Activated CD4-positive, alpha-beta T cell treated with anti-CD3 and anti-CD28 coated beads, Interleukin-2, amount 10 ng/mL, durations not matched to agents 24 days and 14 days (primary cell): ENCODE results near the gene MYO5C. TPM values are rescaled to one million over a fixed set of nuclear protein-coding genes. Genes with fewer than 3 reads are reported as not detected.
A peak's percentile ranks its signal among the peaks of the same experiment; 100 is the strongest.

ENCODE experiments used
- DNase-seq: peaks from one replicate; pipeline ENCODE4 v3.0.0; 2022
- H3K27ac Mint-ChIP-seq: one replicate; pipeline ENCODE4 v1.8.0; 2022; ENCODE audit warnings: mild to moderate bottlenecking, mixed read lengths
- H3K27me3 Mint-ChIP-seq: one replicate; pipeline ENCODE4 v1.8.0; 2022; ENCODE audit warnings: mixed read lengths
- H3K36me3 Mint-ChIP-seq: one replicate; pipeline ENCODE4 v1.8.0; 2022; ENCODE audit warnings: low read depth, mild to moderate bottlenecking, mixed read lengths
- H3K4me1 Mint-ChIP-seq: one replicate; pipeline ENCODE4 v1.8.0; 2021; ENCODE audit warnings: mixed read lengths
- H3K4me3 Mint-ChIP-seq: one replicate; pipeline ENCODE4 v1.8.0; 2022; ENCODE audit warnings: mild to moderate bottlenecking, moderate library complexity, mixed read lengths
- H3K9me3 Mint-ChIP-seq: one replicate; pipeline ENCODE4 v1.8.0; 2021; ENCODE audit warnings: mixed read lengths
- intact Hi-C: fragments of 100-400 bp; cut with micrococcal nuclease; formaldehyde crosslinking; loops from one replicate; pipeline ENCODE4 v1.15.1; 2023
- total RNA-seq: library from RNA; stranded (reverse); gene quantifications from 2 replicates; pipeline ENCODE4 v1.2.3, GENCODE V29; 2022

MYO5C gene, protein sequence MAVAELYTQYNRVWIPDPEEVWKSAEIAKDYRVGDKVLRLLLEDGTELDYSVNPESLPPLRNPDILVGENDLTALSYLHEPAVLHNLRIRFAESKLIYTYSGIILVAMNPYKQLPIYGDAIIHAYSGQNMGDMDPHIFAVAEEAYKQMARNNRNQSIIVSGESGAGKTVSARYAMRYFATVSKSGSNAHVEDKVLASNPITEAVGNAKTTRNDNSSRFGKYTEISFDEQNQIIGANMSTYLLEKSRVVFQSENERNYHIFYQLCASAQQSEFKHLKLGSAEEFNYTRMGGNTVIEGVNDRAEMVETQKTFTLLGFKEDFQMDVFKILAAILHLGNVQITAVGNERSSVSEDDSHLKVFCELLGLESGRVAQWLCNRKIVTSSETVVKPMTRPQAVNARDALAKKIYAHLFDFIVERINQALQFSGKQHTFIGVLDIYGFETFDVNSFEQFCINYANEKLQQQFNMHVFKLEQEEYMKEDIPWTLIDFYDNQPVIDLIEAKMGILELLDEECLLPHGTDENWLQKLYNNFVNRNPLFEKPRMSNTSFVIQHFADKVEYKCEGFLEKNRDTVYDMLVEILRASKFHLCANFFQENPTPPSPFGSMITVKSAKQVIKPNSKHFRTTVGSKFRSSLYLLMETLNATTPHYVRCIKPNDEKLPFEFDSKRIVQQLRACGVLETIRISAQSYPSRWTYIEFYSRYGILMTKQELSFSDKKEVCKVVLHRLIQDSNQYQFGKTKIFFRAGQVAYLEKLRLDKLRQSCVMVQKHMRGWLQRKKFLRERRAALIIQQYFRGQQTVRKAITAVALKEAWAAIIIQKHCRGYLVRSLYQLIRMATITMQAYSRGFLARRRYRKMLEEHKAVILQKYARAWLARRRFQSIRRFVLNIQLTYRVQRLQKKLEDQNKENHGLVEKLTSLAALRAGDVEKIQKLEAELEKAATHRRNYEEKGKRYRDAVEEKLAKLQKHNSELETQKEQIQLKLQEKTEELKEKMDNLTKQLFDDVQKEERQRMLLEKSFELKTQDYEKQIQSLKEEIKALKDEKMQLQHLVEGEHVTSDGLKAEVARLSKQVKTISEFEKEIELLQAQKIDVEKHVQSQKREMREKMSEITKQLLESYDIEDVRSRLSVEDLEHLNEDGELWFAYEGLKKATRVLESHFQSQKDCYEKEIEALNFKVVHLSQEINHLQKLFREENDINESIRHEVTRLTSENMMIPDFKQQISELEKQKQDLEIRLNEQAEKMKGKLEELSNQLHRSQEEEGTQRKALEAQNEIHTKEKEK (N-terminal part only)
- 0.24 and 0.30 TPM in 2 replicates for total RNA-seq

GRCh38 chr15:52295421-52296001, at the start of gene MYO5C:
Gene MYO5C, minus strand, starts transcription at chr15:52295804. Its CDS starts 168 bp downstream, at chr15:52295636.
- peak; percentile 61 for DNase-seq
- Mint-ChIP-seq H3K4me3 (peak within 1 kb of the TSS; percentile 43), H3K9me3 (no peaks in the 10 kb centered on the region), H3K27ac (no peak within 1 kb of the TSS), H3K27me3 (peaks cover 56% of the 10 kb centered on the region), H3K36me3 (no peaks in the 10 kb centered on the region), H3K4me1 (peaks cover 14% of the 10 kb centered on the region)
- intact Hi-C loops, result no loop called here

GRCh38 chr15:52344592-52344991, 49.0 kb upstream of the MYO5C start:
- peaks cover 8% of the 10 kb centered on the region for H3K4me1 Mint-ChIP-seq
- H3K27me3 Mint-ChIP-seq, result no peaks in the 10 kb centered on the region
- no peaks in the 10 kb centered on the region for H3K9me3 Mint-ChIP-seq
- no peak overlapping the region for H3K4me3 Mint-ChIP-seq
- DNase-seq, result no peak
- intact Hi-C loops, result no loop called here
- peaks cover 22% of the 10 kb centered on the region for H3K36me3 Mint-ChIP-seq
- H3K27ac Mint-ChIP-seq, result no peak overlapping the region

- H3K4me1 Mint-ChIP-seq, result peaks cover 8% of the 10 kb centered on the region
- H3K9me3 Mint-ChIP-seq, result no peaks in the 10 kb centered on the region
- no peaks in the 10 kb centered on the region for H3K27me3 Mint-ChIP-seq
- no peak overlapping the region for H3K4me3 Mint-ChIP-seq
- intact Hi-C loops, result no loop called here
- DNase-seq, result no peak
- no peak overlapping the region for H3K27ac Mint-ChIP-seq
- peaks cover 24% of the 10 kb centered on the region for H3K36me3 Mint-ChIP-seq
Measured at GRCh38 chr15:52343831-52344230, 48.2 kb upstream of the MYO5C start.

GRCh38 chr15:52340093-52340492, 44.5 kb upstream of the MYO5C start:
- intact Hi-C loops, result no loop called here
- Mint-ChIP-seq H3K9me3 (no peaks in the 10 kb centered on the region), H3K36me3 (peaks cover 19% of the 10 kb centered on the region), H3K27me3 (no peaks in the 10 kb centered on the region), H3K4me1 (peaks cover 18% of the 10 kb centered on the region), H3K4me3 (no peak overlapping the region), H3K27ac (no peak overlapping the region)
- no peak for DNase-seq

- Mint-ChIP-seq H3K4me3 (no peak overlapping the region), H3K27ac (no peak overlapping the region), H3K9me3 (no peaks in the 10 kb centered on the region), H3K36me3 (peaks cover 20% of the 10 kb centered on the region), H3K27me3 (no peaks in the 10 kb centered on the region), H3K4me1 (peaks cover 14% of the 10 kb centered on the region)
- DNase-seq, result no peak
- intact Hi-C loops, result loop anchor here (10.0 kb wide), 1 partner anchor 266 kb away; no protein-coding TSS in a partner anchor
Measured at GRCh38 chr15:52338891-52339290, 43.3 kb upstream of the MYO5C start.

DNA sequence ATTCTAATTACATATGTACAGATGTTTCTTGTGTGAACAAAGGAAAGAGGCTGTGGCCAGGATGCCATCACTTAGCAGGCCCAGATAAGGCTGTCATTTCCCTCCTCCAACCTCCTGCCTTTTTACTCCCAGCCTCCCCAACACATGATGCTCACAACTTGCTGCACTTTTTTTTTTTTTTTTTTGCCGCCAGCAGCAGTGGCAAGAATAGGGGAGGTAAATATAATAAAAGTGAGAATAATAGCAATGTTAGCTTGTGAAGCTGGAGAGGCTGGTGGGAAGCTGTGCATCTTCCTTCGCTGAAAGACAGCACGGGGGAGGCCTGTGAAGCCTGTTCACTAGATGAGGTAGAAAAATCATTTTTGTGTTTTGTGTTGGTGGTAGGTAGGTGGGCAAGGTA, 42.5 kb upstream of the MYO5C start:
- H3K27ac Mint-ChIP-seq, result no peak overlapping the region
- no peaks in the 10 kb centered on the region for H3K27me3 Mint-ChIP-seq
- peaks cover 18% of the 10 kb centered on the region for H3K4me1 Mint-ChIP-seq
- H3K4me3 Mint-ChIP-seq, result no peak overlapping the region
- intact Hi-C loops, result loop anchor here (10.0 kb wide), 1 partner anchor 267 kb away; no protein-coding TSS in a partner anchor
- DNase-seq, result no peak
- H3K9me3 Mint-ChIP-seq, result no peaks in the 10 kb centered on the region
- peaks cover 20% of the 10 kb centered on the region for H3K36me3 Mint-ChIP-seq

DNA sequence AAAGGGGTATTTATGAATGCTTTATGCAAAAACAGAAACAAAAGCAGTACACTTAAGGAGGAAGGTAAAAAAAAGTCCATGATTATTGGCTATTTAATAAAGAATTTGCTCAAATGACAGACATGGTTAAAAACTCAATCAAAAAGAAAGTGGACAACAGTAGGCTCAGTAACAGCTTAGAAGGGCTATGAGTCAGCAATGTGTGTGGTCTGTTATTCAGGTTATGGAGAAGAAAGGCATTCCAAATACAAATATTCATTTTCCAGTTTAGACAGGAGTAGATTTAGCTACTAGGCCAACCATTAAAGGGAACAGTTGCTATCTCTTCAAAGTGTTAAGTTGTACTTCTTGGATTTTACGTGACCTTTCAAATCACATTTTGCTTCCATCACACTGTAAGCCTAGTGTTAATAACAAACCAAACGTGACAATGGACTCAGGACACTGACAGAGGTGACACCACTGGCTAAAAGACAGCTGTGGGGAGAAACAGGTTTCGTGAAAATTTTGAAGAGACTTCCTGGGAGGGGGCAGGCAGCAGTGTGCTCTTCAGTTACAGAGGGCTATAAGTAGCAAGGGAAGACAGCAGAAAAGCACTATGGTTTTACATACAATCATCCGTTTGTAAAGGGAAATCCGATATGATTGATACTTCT, 41.7 kb upstream of the MYO5C start:
- intact Hi-C loops, result loop anchor here (10.0 kb wide), 1 partner anchor 267 kb away; no protein-coding TSS in a partner anchor
- DNase-seq, result no peak
- Mint-ChIP-seq H3K9me3 (no peaks in the 10 kb centered on the region), H3K4me1 (peaks cover 23% of the 10 kb centered on the region), H3K27me3 (no peaks in the 10 kb centered on the region), H3K4me3 (no peak overlapping the region), H3K27ac (no peak overlapping the region), H3K36me3 (peaks cover 20% of the 10 kb centered on the region)

DNA sequence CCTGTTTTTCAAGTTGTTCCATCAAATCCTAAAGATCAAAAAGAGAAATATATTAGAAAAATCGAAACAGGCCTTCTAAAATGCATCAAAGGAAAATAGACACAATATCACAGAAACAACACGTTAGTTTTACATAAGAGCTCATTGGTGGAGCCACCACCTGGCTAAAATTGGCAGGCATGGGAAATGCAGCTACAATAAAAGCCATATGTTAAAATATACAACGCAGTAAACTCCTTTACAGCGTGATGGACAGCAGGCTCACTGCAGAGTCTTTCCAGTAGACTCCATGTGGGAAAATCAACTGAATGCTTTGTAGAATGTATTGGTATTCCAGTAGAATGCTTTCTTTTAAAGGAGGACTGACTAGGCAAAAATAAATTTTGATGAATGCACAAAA, 40.9 kb upstream of the MYO5C start:
- Mint-ChIP-seq H3K36me3 (peaks cover 20% of the 10 kb centered on the region), H3K27ac (no peak overlapping the region), H3K9me3 (no peaks in the 10 kb centered on the region), H3K4me3 (no peak overlapping the region), H3K4me1 (peaks cover 29% of the 10 kb centered on the region), H3K27me3 (no peaks in the 10 kb centered on the region)
- DNase-seq, result no peak
- intact Hi-C loops, result loop anchor here (10.0 kb wide), 1 partner anchor 268 kb away; no protein-coding TSS in a partner anchor

DNA sequence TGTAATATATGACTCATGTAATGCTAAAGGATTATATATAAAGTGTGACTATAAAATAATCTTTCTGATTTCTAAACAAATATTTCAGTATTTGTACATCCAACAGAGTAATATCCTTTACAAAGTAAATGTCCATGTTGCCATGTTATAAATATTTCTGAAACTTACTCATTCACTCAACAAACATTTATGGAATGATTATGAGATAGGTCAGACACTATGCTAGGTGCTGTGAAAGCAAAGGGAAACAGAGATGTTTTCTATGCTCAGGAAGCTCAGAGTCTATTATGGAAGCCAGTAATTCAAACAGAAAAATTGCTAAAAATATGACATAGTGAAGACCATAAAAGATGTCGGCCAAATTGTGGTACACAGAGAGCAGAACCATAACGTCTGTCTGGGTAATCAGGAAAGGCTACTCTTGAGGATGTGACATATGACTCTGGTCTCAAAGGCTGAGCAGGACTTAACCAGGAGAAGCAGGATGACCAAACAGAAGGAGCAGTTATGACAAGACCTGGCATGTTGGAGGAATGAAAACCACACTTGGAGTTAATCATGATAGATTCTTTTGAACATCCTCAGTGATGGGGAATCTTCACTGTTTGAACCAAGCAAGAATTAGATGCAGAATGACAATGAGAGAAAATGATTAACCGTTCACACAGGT, 39.0 kb upstream of the MYO5C start:
- Mint-ChIP-seq H3K4me3 (no peak overlapping the region), H3K4me1 (peaks cover 36% of the 10 kb centered on the region), H3K27me3 (no peaks in the 10 kb centered on the region), H3K36me3 (peaks cover 12% of the 10 kb centered on the region), H3K9me3 (no peaks in the 10 kb centered on the region), H3K27ac (no peak overlapping the region)
- intact Hi-C loops, result loop anchor here (5.0 to 10.0 kb wide), 2 partner anchors 270 to 343 kb away; partner anchors contain the start of gene ATOSA
- DNase-seq, result no peak

- Mint-ChIP-seq H3K27me3 (no peaks in the 10 kb centered on the region), H3K36me3 (peaks cover 19% of the 10 kb centered on the region), H3K9me3 (no peaks in the 10 kb centered on the region), H3K27ac (peak overlapping the region; percentile 49), H3K4me3 (peak overlapping the region; percentile 56), H3K4me1 (peaks cover 24% of the 10 kb centered on the region)
- intact Hi-C loops, result loop anchor here (1.0 to 10.0 kb wide), 8 partner anchors 75 to 404 kb away; partner anchors contain the start of gene ATOSA
- peak; percentile 90 for DNase-seq
Measured at GRCh38 chr15:52331490-52332240, 36.1 kb upstream of the MYO5C start.

- H3K4me3 Mint-ChIP-seq, result no peak overlapping the region
- H3K4me1 Mint-ChIP-seq, result peaks cover 22% of the 10 kb centered on the region
- no peaks in the 10 kb centered on the region for H3K27me3 Mint-ChIP-seq
- peaks cover 25% of the 10 kb centered on the region for H3K36me3 Mint-ChIP-seq
- H3K27ac Mint-ChIP-seq, result no peak overlapping the region
- DNase-seq, result peak; percentile 47
- H3K9me3 Mint-ChIP-seq, result no peaks in the 10 kb centered on the region
- intact Hi-C loops, result loop anchor here (2.0 to 10.0 kb wide), 3 partner anchors 73 to 347 kb away; partner anchors contain the start of gene ATOSA
Measured at GRCh38 chr15:52329987-52330386, 34.4 kb upstream of the MYO5C start.
